ENCODE results near the gene SGCE.

DNA sequence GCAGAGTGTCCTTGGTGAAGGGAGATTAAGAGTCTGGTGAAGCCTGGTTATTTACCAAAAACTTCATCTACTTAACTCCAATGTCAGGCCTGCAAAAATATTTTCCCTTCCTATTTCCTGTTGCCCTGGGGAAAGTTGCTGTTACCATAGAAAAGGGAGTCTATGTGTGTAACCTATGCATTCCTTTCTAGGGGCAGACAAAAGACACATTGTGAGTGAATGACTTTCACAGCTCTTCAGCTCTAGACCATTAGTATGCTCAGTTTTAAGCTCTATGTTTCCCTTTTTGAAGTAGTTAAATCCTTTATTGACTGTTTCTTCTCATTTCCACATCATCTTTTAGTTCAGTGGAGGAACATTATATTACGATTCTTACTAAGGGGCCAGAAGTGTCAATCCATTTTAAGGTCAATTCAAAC lies 45.6 kb upstream of the SGCE start:
- TF ChIP-seq, protein P1, sequence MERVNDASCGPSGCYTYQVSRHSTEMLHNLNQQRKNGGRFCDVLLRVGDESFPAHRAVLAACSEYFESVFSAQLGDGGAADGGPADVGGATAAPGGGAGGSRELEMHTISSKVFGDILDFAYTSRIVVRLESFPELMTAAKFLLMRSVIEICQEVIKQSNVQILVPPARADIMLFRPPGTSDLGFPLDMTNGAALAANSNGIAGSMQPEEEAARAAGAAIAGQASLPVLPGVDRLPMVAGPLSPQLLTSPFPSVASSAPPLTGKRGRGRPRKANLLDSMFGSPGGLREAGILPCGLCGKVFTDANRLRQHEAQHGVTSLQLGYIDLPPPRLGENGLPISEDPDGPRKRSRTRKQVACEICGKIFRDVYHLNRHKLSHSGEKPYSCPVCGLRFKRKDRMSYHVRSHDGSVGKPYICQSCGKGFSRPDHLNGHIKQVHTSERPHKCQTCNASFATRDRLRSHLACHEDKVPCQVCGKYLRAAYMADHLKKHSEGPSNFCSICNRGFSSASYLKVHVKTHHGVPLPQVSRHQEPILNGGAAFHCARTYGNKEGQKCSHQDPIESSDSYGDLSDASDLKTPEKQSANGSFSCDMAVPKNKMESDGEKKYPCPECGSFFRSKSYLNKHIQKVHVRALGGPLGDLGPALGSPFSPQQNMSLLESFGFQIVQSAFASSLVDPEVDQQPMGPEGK (CRISPR knock-in tag; IDR thresholded peaks at IDR 0.05; ENCODE audit: borderline replicate concordance): no peak
- TF ChIP-seq ZFP3 (CRISPR knock-in tag; IDR thresholded peaks at IDR 0.05): no peak
